GM12878 (cell line): ENCODE measurements around the gene ZNF892. TPM values are rescaled to one million over a fixed set of nuclear protein-coding genes. Genes with fewer than 3 reads are reported as not detected.
"Not testable (repeated sequence)": the region's sequence is repeated elsewhere in the genome, so short reads cannot be mapped to it uniquely, and the experiment has no call there.

Experiments
- ATAC-seq: fragments of 200-7000 bp; cut with Tn5 transposase; 3 replicates; pipeline ENCODE4 v1.9.1; 2020; ENCODE audit warnings: mild to moderate bottlenecking, moderate library complexity
- BruUV-seq: library from RNA; stranded (reverse); fragments of 400-500 nt; replicated peaks from 2 replicates; lab custom pipeline; 2021; lab: Mats Ljungman, UMichigan
- CTCF ChIA-PET: fragments of 300-600 bp; sonication (Branson Sonifier 250); formaldehyde crosslinking; extraction: SDS; loops from one replicate; lab custom pipeline; 2021; ENCODE audit warnings: inconsistent platforms; lab: Yijun Ruan, JAX
- POLR2A ChIA-PET: fragments of 350-600 bp; formaldehyde crosslinking; extraction: SDS; loops from one replicate; lab custom pipeline; 2021; ENCODE audit warnings: inconsistent platforms; lab: Charles Lee
- RAD21 ChIA-PET: fragments of 300-600 bp; sonication (Branson Sonifier 250); formaldehyde crosslinking; loops from one replicate; lab custom pipeline; 2023; ENCODE audit warnings: antibody characterized with exemption; ENCODE audit not compliant: unreplicated experiment; lab: Charles Lee
- SMC1A ChIA-PET: fragments of 300-600 bp; sonication (Branson Sonifier 250); formaldehyde crosslinking; loops from one replicate; lab custom pipeline; 2023; ENCODE audit not compliant: unreplicated experiment, uncharacterized antibody; lab: Charles Lee
- DNase-seq: peaks from one replicate; pipeline ENCODE4 v3.0.0-alpha.2; 2011; ENCODE audit warnings: low read depth, low spot score
- FAIRE-seq: peaks from 3 replicates; lab custom pipeline; 2011; peaks lifted over from hg19 to GRCh38; lab: Jason Lieb, UNC
- H2AFZ ChIP-seq: 2 replicates; pipeline ENCODE4 v1.6.0; 2011; ENCODE audit warnings: low read depth, low read length, control low read depth; ENCODE audit not compliant: control insufficient read depth
- H3K27ac ChIP-seq: 2 replicates; pipeline ENCODE4 v1.5.1; 2011; ENCODE audit warnings: control low read depth; ENCODE audit not compliant: control insufficient read depth, insufficient read depth
- H3K27me3 ChIP-seq, 2 experiments: replicated peaks in 1 of 2; 2 replicates each; pipeline versions ENCODE4 v1.6.0 to v1.6.1; 2011; ENCODE audit warnings: low read length in 1 of 2; ENCODE audit not compliant: control insufficient read depth in 2 of 2, insufficient read depth in 2 of 2
- H3K36me3 ChIP-seq, 2 experiments: 2 replicates each; pipeline ENCODE4 v1.5.1; 2011; ENCODE audit warnings: low read length in 1 of 2; ENCODE audit not compliant: control insufficient read depth in 2 of 2, insufficient read depth in 2 of 2
- H3K4me1 ChIP-seq: 2 replicates; pipeline ENCODE4 v1.6.1; 2011; ENCODE audit warnings: mild to moderate bottlenecking, low read length, moderate library complexity, mixed read lengths; ENCODE audit not compliant: control insufficient read depth, insufficient read depth
- H3K4me2 ChIP-seq: 2 replicates; pipeline ENCODE4 v1.6.0; 2011; ENCODE audit warnings: control low read depth; ENCODE audit not compliant: control insufficient read depth, insufficient read depth
- H3K4me3 ChIP-seq: fragments of 200-600 bp; sonication (generic); 2 replicates; pipeline ENCODE4 v1.5.1; 2016
- H3K79me2 ChIP-seq: 2 replicates; pipeline ENCODE4 v1.6.0; 2011; ENCODE audit warnings: low read length; ENCODE audit not compliant: control insufficient read depth, insufficient read depth
- H3K9ac ChIP-seq: 2 replicates; pipeline ENCODE4 v1.8.0; 2011; ENCODE audit warnings: low read length, control low read depth, mixed read lengths; ENCODE audit not compliant: control insufficient read depth, insufficient read depth
- H3K9me3 ChIP-seq: replicated peaks from 3 replicates; pipeline ENCODE4 v1.5.1; 2011; ENCODE audit warnings: mild to moderate bottlenecking, low read length; ENCODE audit not compliant: control insufficient read depth, insufficient read depth
- H4K20me1 ChIP-seq: 2 replicates; pipeline ENCODE4 v1.6.0; 2011; ENCODE audit not compliant: control insufficient read depth, insufficient read depth
- FOXM1 ChIP-seq: IDR thresholded peaks from 2 replicates; pipeline ENCODE4 v1.6.1; 2012; ENCODE audit warnings: low read depth, mild to moderate bottlenecking, inconsistent platforms, low read length, moderate library complexity
- MEF2B ChIP-seq: fragments of 450-650 bp; IDR thresholded peaks from 2 replicates; pipeline ENCODE4 v1.6.1; 2018; ENCODE audit warnings: mild to moderate bottlenecking, moderate library complexity; ENCODE audit not compliant: partially characterized antibody, poor library complexity, severe bottlenecking
- NBN ChIP-seq: fragments of 450-650 bp; IDR thresholded peaks from 2 replicates; pipeline ENCODE4 v1.6.1; 2016
- NR2F1 ChIP-seq: fragments of 450-650 bp; conservative IDR thresholded peaks from 2 replicates; pipeline ENCODE4 v1.6.1; 2017; ENCODE audit warnings: mild to moderate bottlenecking
- PAX8 ChIP-seq: fragments of 450-650 bp; IDR thresholded peaks from 2 replicates; pipeline ENCODE4 v1.6.1; 2017; ENCODE audit warnings: mild to moderate bottlenecking, moderate library complexity
- RAD21 ChIP-seq: IDR thresholded peaks from 2 replicates; pipeline ENCODE4 v1.6.1; 2011; ENCODE audit warnings: mild to moderate bottlenecking, low read depth, low read length, moderate library complexity; ENCODE audit not compliant: insufficient read depth
- RB1 ChIP-seq: fragments of 450-650 bp; formaldehyde crosslinking; IDR thresholded peaks from 2 replicates; pipeline ENCODE4 v1.6.1; 2017; ENCODE audit warnings: mild to moderate bottlenecking, borderline replicate concordance
- RFX5 ChIP-seq: IDR thresholded peaks from 2 replicates; pipeline ENCODE4 v1.6.1; 2011; ENCODE audit warnings: low read depth, low read length, improper control_type of control experiment
- SIN3A ChIP-seq: IDR thresholded peaks from 2 replicates; pipeline ENCODE4 v1.6.1; 2012; ENCODE audit warnings: low read depth, low read length, improper control_type of control experiment
- ZNF207 ChIP-seq: fragments of 450-650 bp; IDR thresholded peaks from 2 replicates; pipeline ENCODE4 v1.6.1; 2014; ENCODE audit warnings: antibody characterized with exemption, mild to moderate bottlenecking, borderline replicate concordance
- ZSCAN29 ChIP-seq: fragments of 450-650 bp; IDR thresholded peaks from 2 replicates; pipeline ENCODE4 v1.6.1; 2017; ENCODE audit warnings: mild to moderate bottlenecking, moderate library complexity
- WGBS: methylation state at CpG from one replicate; pipeline ENCODE4 v1.1.6; 2016; ENCODE audit warnings: low lambda C conversion rate; ENCODE audit not compliant: insufficient replicate concordance, insufficient coverage; ENCODE audit errors: missing lambda C conversion rate; 5-methylcytosine and 5-hydroxymethylcytosine counted together
- in situ Hi-C: fragments of 300-500 bp; cut with MboI; formaldehyde crosslinking; loops from 9 replicates; pipeline ENCODE4 v1.14.3; 2018; ENCODE audit warnings: mixed read lengths
- intact Hi-C: fragments of 100-400 bp; cut with micrococcal nuclease; formaldehyde crosslinking; loops from one replicate; pipeline ENCODE4 v1.14.2; 2022; ENCODE audit not compliant: unreplicated experiment
- polyA plus RNA-seq, 11 experiments: library from polyadenylated mRNA; depleted of rRNA in 4 of 11; unstranded in 6 of 11; stranded (reverse) in 5 of 11; fragments of >200 nt; fragmentation: Nextera tagmentation in 4 of 11; fragmentation: Illumina TruSeq in 1 of 11; extraction: Ambion mirVana in 4 of 11; extraction: Trizol in 1 of 11; gene quantifications; 1 replicate in 1 of 11; 2 replicates in 10 of 11; pipeline versions ENCODE4 v1.2.1 to v1.2.3, GENCODE V29; 2011 to 2016; ENCODE audit warnings: inconsistent platforms in 2 of 11, missing spikeins in 2 of 11, low read depth in 1 of 11
- total RNA-seq, 4 experiments: library from RNA; depleted of rRNA in 3 of 4; stranded (reverse); fragments of >200 nt in 3 of 4; fragmentation: Illumina TruSeq in 1 of 4; extraction: Trizol in 1 of 4; gene quantifications; 2 replicates each; pipeline versions ENCODE4 v1.2.1 to v1.2.3, GENCODE V29; 2013 to 2021
- TF ChIP-seq, protein P1 (sequence below): fragments of 450-650 bp; IDR thresholded peaks from 2 replicates; pipeline ENCODE4 v1.6.1; 2016; ENCODE audit warnings: mild to moderate bottlenecking
- TF ChIP-seq, protein P2 (sequence below): IDR thresholded peaks from 2 replicates; pipeline ENCODE4 v1.6.1; 2011; ENCODE audit warnings: borderline replicate concordance, low read depth, mild to moderate bottlenecking, moderate library complexity, low read length; ENCODE audit not compliant: insufficient read depth, poor library complexity, severe bottlenecking
- TF ChIP-seq, protein P3 (sequence below): fragments of 450-650 bp; IDR thresholded peaks from 2 replicates; pipeline ENCODE4 v1.6.1; 2017; ENCODE audit warnings: mild to moderate bottlenecking, low read depth, inconsistent platforms; ENCODE audit not compliant: poor library complexity, severe bottlenecking

ZNF892 gene
- total and polyA plus RNA-seq, 10 of the 15 experiments (the other 5 are each of a cell fraction or from before 2014, with no cell fraction given), result 0.11 to 1.3 (median 0.29) TPM; not detected in 3

DNA sequence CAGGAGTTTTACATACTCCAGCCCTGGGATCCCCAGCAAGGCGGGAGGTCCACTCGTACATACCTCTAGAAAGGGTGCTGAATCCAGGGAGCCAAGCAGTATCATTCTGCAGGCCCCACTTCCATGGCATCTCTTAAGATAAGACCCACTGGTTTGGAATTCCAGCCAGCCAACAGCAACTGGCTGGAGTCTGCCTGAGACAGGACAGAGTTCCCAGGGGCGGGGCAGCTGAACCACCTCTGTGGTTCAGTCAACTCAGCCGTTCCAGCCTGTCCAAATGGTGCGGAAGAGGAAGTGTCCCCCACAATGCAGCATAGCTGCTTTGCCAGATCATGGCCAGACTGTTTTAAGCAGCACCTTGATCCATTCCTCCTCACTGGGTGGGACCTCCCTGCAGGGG, 33.2 kb downstream of the ZNF892 start:
- in situ Hi-C loops, result no loop called here
- H3K4me3 ChIP-seq, result no peak overlapping the region
- TF ChIP-seq, protein P1, sequence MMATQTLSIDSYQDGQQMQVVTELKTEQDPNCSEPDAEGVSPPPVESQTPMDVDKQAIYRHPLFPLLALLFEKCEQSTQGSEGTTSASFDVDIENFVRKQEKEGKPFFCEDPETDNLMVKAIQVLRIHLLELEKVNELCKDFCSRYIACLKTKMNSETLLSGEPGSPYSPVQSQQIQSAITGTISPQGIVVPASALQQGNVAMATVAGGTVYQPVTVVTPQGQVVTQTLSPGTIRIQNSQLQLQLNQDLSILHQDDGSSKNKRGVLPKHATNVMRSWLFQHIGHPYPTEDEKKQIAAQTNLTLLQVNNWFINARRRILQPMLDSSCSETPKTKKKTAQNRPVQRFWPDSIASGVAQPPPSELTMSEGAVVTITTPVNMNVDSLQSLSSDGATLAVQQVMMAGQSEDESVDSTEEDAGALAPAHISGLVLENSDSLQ, result no peak
- TF ChIP-seq NBN (no peak), SIN3A (no peak), ZNF207 (no peak), RB1 (no peak), MEF2B (no peak), NR2F1 (no peak), RFX5 (no peak), FOXM1 (no peak), RAD21 (no peak), PAX8 (no peak), ZSCAN29 (no peak)
- TF ChIP-seq, protein P2, sequence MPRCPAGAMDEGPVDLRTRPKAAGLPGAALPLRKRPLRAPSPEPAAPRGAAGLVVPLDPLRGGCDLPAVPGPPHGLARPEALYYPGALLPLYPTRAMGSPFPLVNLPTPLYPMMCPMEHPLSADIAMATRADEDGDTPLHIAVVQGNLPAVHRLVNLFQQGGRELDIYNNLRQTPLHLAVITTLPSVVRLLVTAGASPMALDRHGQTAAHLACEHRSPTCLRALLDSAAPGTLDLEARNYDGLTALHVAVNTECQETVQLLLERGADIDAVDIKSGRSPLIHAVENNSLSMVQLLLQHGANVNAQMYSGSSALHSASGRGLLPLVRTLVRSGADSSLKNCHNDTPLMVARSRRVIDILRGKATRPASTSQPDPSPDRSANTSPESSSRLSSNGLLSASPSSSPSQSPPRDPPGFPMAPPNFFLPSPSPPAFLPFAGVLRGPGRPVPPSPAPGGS, result no peak
- TF ChIP-seq, protein P3, sequence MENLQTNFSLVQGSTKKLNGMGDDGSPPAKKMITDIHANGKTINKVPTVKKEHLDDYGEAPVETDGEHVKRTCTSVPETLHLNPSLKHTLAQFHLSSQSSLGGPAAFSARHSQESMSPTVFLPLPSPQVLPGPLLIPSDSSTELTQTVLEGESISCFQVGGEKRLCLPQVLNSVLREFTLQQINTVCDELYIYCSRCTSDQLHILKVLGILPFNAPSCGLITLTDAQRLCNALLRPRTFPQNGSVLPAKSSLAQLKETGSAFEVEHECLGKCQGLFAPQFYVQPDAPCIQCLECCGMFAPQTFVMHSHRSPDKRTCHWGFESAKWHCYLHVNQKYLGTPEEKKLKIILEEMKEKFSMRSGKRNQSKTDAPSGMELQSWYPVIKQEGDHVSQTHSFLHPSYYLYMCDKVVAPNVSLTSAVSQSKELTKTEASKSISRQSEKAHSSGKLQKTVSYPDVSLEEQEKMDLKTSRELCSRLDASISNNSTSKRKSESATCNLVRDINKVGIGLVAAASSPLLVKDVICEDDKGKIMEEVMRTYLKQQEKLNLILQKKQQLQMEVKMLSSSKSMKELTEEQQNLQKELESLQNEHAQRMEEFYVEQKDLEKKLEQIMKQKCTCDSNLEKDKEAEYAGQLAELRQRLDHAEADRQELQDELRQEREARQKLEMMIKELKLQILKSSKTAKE, result no peak
- ChIA-PET RAD21 (interaction anchor here (0.7 kb wide), 1 partner anchor 10 kb away, joined by 3 read pairs; no protein-coding TSS in a partner anchor), SMC1A (no interaction called here), CTCF (interaction anchor here (3.3 kb wide), 1 partner anchor 9 kb away, joined by 10 read pairs; no protein-coding TSS in a partner anchor), POLR2A (no interaction called here)
- no peak overlapping the region for H3K9ac ChIP-seq
- no peaks in the 10 kb centered on the region for H3K4me1 ChIP-seq
- 11% methylated on average over 5 of the region's 5 CpGs for WGBS
- H3K9me3 ChIP-seq, result peaks cover 2% of the 10 kb centered on the region; the same call in 1 of the 3 replicates
- intact Hi-C loops, result no loop called here
- no peak for DNase-seq
- no peak overlapping the region for H2AFZ ChIP-seq
- H4K20me1 ChIP-seq, result no peaks in the 10 kb centered on the region
- ATAC-seq, result no peak
- no peaks in the 10 kb centered on the region for H3K79me2 ChIP-seq
- no peak overlapping the region for H3K4me2 ChIP-seq
- no peaks in the 10 kb centered on the region for H3K36me3 ChIP-seq
- H3K27me3 ChIP-seq, result no peaks in the 10 kb centered on the region
- FAIRE-seq, result no peak
- no TSS peak for BruUV-seq
- H3K27ac ChIP-seq, result no peak overlapping the region

DNA sequence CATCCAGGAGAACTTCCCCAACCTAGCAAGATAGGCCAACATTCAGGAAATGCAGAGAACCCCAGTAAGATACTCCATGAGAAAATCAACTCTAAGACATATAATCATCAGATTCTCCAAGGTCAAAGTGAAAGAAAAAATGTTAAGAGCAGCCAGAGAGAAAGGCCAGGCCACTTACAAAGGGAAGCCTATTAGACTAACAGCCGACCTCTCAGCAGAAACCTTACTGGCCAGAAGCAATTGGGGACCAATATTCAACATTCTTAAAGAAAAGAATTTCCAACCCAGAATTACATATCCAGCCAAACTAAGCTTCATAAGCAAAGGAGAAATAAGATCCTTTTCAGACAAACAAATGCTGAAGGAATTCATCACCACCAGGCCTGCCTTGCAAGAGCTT, 34.8 kb downstream of the ZNF892 start:
- H3K4me2 ChIP-seq, H4K20me1 ChIP-seq, H3K79me2 ChIP-seq, H3K27ac ChIP-seq, BruUV-seq, H3K9ac ChIP-seq, FAIRE-seq, in situ Hi-C loops, RAD21 ChIA-PET, H3K9me3 ChIP-seq, H3K4me1 ChIP-seq, POLR2A ChIA-PET, H3K36me3 ChIP-seq, intact Hi-C loops, H3K4me3 ChIP-seq, H3K27me3 ChIP-seq, H2AFZ ChIP-seq, ATAC-seq, SMC1A ChIA-PET, DNase-seq: not testable (repeated sequence)
- 71% methylated on average over 1 of the region's 1 CpG for WGBS
- CTCF ChIA-PET, result interaction anchor here (3.3 kb wide), 1 partner anchor 10 kb away, joined by 10 read pairs; no protein-coding TSS in a partner anchor
